Spleen (tissue), 11 donors: ENCODE results near the gene RGPD3. TPM values are rescaled to one million over a fixed set of nuclear protein-coding genes. Genes with fewer than 3 reads are reported as not detected.
"Not testable (repeated sequence)": the region's sequence is repeated elsewhere in the genome, so short reads cannot be mapped to it uniquely, and the experiment has no call there.

ENCODE experiments used
- DNase-seq: peaks from one replicate; pipeline ENCODE4 v3.0.0-alpha.2; 2020
- H3K27ac ChIP-seq, 8 donors: fragments of 200-600 bp; sonication (generic) in 7 of 8; 1 replicate in 4 of 8; 2 replicates in 4 of 8; pipeline versions ENCODE4 v1.5.0 to v1.8.0; 2016 to 2021; ENCODE audit warnings: inconsistent platforms in 4 of 8, mild to moderate bottlenecking in 4 of 8, moderate library complexity in 1 of 8
- H3K27me3 ChIP-seq, 7 donors: fragments of 200-600 bp; sonication (generic) in 6 of 7; replicated peaks in 1 of 7; 1 replicate in 4 of 7; 2 replicates in 3 of 7; pipeline versions ENCODE4 v1.5.0 to v1.8.0; 2016 to 2021; ENCODE audit warnings: inconsistent platforms in 3 of 7, mild to moderate bottlenecking in 1 of 7
- H3K36me3 ChIP-seq, 6 donors: fragments of 200-600 bp; sonication (generic) in 5 of 6; 1 replicate in 4 of 6; 2 replicates in 2 of 6; pipeline versions ENCODE4 v1.5.0 to v1.8.0; 2016 to 2021; ENCODE audit warnings: inconsistent platforms in 2 of 6
- H3K4me1 ChIP-seq, 6 donors: fragments of 200-600 bp; sonication (generic) in 5 of 6; 1 replicate in 3 of 6; 2 replicates in 3 of 6; pipeline versions ENCODE4 v1.5.0 to v1.8.0; 2016 to 2021; ENCODE audit warnings: inconsistent platforms in 3 of 6
- H3K4me3 ChIP-seq, 8 donors: fragments of 200-600 bp; sonication (generic) in 7 of 8; 1 replicate in 4 of 8; 2 replicates in 4 of 8; pipeline versions ENCODE4 v1.5.0 to v1.8.0; 2016 to 2021; ENCODE audit warnings: inconsistent platforms in 4 of 8, mild to moderate bottlenecking in 4 of 8, moderate library complexity in 2 of 8
- H3K9me3 ChIP-seq, 8 donors: fragments of 200-600 bp; sonication (generic) in 7 of 8; 1 replicate in 4 of 8; 2 replicates in 4 of 8; pipeline versions ENCODE4 v1.5.0 to v1.8.0; 2016 to 2021; ENCODE audit warnings: inconsistent platforms in 4 of 8
- WGBS, 5 donors: extraction: QIAGEN DNeasy Blood & Tissue Kit in 3 of 5; methylation state at CpG; one replicate each; pipeline versions ENCODE4 v1.1.5 to v1.1.7; 2013 to 2018; 5-methylcytosine and 5-hydroxymethylcytosine counted together
- intact Hi-C: fragments of 100-400 bp; cut with DNase I; formaldehyde crosslinking; loops from one replicate; pipeline ENCODE4 v1.15.0; 2023; ENCODE audit warnings: low total_unique reads
- polyA plus RNA-seq, 3 donors: library from polyadenylated mRNA; stranded (reverse); fragments of 200-250 nt; gene quantifications; one replicate each; pipeline ENCODE4 v1.2.1, GENCODE V29; 2013
- total RNA-seq, 7 donors: library from RNA; depleted of rRNA in 3 of 7; stranded (reverse); fragments of >200 nt in 3 of 7; fragmentation: NEBNext Ultra II Directional in 4 of 7; extraction: Animal tissue kit (Norgen Biotek cat#: 25700) in 4 of 7; gene quantifications; one replicate each; pipeline versions ENCODE4 v1.1.0 to v1.2.1, GENCODE V29; 2016 to 2021
- TF ChIP-seq, protein P1 (sequence below), 11 experiments: fragments of 200-600 bp in 7 of 11; fragments of 450-650 bp in 4 of 11; sonication (generic) in 4 of 11; IDR thresholded peaks in 8 of 11; conservative IDR thresholded peaks in 3 of 11; 1 replicate in 7 of 11; 2 replicates in 4 of 11; pipeline versions ENCODE4 v1.4.0 to v1.8.0; 2016 to 2021; ENCODE audit warnings: antibody characterized with exemption in 11 of 11, inconsistent platforms in 4 of 11, mild to moderate bottlenecking in 1 of 11
- donor health status: healthy with polysubstance abuse.
- donor health status: DM: no; HTN: no; CAD: no; lungs with moderate emphysema.
- donor health status: DM: no; HTN: no; CAD: no.
- donor health status: Bipolar disorder and iron deficiency.
- donor health status: healthy.
- donor health status: DM: no; HTN: no; CAD: no.
- donor health status: DM: yes; HTN: yes; CAD: no.

Gene RGPD3
- total and polyA plus RNA-seq, 10 donors = 0.07 to 3.5 (median 1.2) TPM

DNA sequence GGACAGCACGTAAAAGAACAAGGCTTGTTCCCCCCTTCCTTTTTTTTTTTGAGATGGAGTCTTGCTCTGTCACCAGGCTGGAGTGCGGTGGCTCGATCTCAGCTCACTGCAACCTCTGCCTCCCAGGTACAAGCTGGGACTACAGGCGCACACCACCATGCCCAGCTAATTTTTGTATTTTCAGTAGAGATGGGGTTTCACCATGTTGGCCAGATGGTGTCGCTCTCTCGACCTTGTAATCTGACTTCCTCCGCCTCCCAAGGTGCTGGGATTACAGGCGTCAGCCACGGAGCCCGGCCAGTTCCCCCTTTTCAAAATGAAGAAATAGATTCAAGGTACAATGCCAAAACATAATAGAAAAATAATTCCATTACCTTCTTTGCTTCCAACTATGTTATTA, 6.3 kb downstream of the RGPD3 start:
- WGBS, 5 donors = 30 to 61% (median 36%) methylated on average over 5 to 10 of the region's 10 CpGs
- H3K4me3 ChIP-seq, H3K9me3 ChIP-seq, H3K36me3 ChIP-seq, H3K27ac ChIP-seq, H3K27me3 ChIP-seq, intact Hi-C loops, H3K4me1 ChIP-seq, DNase-seq: not testable (repeated sequence)
- TF ChIP-seq, protein P1, sequence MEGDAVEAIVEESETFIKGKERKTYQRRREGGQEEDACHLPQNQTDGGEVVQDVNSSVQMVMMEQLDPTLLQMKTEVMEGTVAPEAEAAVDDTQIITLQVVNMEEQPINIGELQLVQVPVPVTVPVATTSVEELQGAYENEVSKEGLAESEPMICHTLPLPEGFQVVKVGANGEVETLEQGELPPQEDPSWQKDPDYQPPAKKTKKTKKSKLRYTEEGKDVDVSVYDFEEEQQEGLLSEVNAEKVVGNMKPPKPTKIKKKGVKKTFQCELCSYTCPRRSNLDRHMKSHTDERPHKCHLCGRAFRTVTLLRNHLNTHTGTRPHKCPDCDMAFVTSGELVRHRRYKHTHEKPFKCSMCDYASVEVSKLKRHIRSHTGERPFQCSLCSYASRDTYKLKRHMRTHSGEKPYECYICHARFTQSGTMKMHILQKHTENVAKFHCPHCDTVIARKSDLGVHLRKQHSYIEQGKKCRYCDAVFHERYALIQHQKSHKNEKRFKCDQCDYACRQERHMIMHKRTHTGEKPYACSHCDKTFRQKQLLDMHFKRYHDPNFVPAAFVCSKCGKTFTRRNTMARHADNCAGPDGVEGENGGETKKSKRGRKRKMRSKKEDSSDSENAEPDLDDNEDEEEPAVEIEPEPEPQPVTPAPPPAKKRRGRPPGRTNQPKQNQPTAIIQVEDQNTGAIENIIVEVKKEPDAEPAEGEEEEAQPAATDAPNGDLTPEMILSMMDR (IDR thresholded peaks at IDR 0.05 in 8 of 11, conservative IDR thresholded peaks at IDR 0.05 in 3 of 11) = peak in 1 of 11 experiments; percentile 13

DNA sequence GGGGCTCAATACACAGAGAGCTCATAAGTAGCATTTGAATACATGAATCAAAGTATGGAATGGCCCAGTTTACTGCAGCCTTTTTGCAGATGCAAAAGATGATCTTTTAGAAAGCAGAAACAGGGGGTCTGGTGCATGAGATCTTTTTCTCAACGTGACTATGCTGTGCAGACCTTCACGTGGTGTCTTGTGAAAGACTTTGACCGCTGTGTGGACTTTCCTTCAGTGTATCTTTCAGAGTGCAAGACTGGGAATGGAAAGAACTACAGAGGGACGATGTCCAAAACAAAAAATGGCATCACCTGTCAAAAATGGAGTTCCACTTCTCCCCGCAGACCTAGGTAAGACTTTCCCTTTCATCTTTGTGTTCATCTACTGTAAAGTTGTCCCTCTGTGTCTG, 77.5 kb downstream of the RGPD3 start:
- H3K4me3 ChIP-seq, H3K9me3 ChIP-seq, H3K36me3 ChIP-seq, DNase-seq, H3K27ac ChIP-seq, intact Hi-C loops, H3K27me3 ChIP-seq, H3K4me1 ChIP-seq: not testable (repeated sequence)
- WGBS, 5 donors = 69 to 92% (median 85%) methylated on average over 5 of the region's 5 CpGs

DNA sequence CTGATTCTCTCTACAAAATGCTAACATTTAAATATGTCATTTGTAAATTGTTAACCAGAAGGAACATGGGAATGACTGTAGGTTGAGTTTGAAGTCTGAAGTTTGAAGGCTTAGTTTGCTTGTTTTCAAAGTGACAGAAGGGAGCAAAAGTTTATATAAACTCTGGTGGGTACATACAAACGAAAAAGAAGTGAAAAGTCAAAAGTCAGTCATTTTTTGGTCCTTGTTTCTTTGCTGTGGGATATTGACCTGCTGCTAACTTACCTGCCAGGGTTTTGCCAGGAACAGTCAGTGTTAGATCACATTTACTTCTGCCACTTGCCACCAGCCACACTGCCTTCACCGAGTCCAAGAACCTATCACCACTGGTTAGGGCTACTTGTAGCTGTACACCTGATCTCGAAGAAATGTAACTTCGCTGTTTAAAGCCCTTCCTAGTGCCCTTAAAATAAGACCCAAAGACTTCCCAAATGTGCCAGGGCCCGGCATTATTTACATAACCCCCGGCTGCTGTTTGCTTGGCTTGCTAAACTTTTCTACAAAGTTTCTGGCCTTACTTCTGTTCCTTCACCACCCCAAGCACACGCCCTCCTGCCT, 79.3 kb downstream of the RGPD3 start:
- H3K27ac ChIP-seq, H3K36me3 ChIP-seq, H3K27me3 ChIP-seq, H3K4me1 ChIP-seq, DNase-seq, intact Hi-C loops, H3K4me3 ChIP-seq, H3K9me3 ChIP-seq: not testable (repeated sequence)
- 81 to 86% (median 85%) methylated on average over 6 to 7 of the region's 7 CpGs for WGBS, 5 donors

DNA sequence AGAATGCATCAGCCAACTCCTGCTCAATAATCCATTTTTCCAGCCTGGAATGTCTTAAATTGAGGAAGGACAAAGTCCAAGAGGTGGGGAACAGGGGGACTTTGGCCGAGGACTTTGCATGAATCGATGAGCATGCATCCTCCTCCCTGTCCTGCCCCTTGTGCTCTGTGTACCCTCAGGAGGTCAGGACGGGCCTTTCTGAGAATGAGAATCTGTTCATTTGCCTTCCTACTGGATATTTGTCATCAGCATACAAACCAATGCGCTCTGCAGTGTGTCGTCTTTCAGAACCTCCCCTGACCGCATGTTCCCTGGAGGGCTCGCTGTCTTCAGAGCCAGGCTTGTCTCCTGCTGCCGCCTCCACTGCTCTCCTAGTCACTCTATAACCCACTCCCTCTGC, 83.7 kb downstream of the RGPD3 start:
- H3K4me3 ChIP-seq, H3K36me3 ChIP-seq, H3K27me3 ChIP-seq, H3K27ac ChIP-seq, DNase-seq, H3K9me3 ChIP-seq, intact Hi-C loops, H3K4me1 ChIP-seq: not testable (repeated sequence)
- WGBS, 5 donors = 75 to 92% (median 87%) methylated on average over 8 of the region's 8 CpGs

DNA sequence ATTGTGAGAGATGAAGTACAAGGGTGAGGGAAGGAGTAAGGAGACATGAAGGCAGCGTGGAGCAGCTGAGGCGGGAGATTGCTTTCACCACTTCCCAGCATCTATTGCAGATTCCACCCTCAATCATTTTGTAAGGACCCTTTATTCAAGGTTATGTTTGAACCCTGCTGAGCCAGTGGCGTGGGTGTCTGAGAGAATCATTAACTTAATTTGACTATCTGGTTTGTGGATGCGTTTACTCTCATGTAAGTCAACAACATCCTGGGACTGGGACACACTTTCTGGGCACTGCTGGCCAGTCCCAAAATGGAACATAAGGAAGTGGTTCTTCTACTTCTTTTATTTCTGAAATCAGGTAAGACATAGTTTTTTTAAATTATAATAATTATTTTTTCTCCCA, 86.3 kb downstream of the RGPD3 start:
- WGBS, 5 donors = 80 to 95% (median 90%) methylated on average over 4 of the region's 4 CpGs
- H3K4me1 ChIP-seq, H3K9me3 ChIP-seq, DNase-seq, intact Hi-C loops, H3K27me3 ChIP-seq, H3K4me3 ChIP-seq, H3K27ac ChIP-seq, H3K36me3 ChIP-seq: not testable (repeated sequence)

DNA sequence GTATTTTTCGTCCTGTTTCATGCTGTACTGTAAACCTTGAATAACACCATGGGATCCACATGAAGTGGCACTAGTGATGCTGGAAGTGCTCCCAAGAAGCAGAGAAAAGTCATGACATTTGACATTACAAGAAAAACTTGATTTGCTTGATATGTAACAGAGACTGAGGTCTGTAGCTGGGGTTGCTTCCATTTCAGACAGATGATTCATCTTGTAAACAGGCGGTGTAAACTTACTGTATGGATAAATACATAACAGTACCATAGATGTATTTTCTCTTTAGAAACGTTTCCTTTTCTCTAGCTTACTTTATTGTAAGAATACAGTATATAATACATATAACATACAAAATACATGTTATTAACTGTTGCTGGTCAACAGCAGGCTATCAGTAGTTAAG, 88.6 kb downstream of the RGPD3 start:
- H3K27me3 ChIP-seq, H3K4me3 ChIP-seq, H3K9me3 ChIP-seq, intact Hi-C loops, DNase-seq, H3K36me3 ChIP-seq, H3K27ac ChIP-seq, H3K4me1 ChIP-seq: not testable (repeated sequence)
- WGBS, 5 donors = 88 to 94% (median 90%) methylated on average over 2 to 3 of the region's 3 CpGs

DNA sequence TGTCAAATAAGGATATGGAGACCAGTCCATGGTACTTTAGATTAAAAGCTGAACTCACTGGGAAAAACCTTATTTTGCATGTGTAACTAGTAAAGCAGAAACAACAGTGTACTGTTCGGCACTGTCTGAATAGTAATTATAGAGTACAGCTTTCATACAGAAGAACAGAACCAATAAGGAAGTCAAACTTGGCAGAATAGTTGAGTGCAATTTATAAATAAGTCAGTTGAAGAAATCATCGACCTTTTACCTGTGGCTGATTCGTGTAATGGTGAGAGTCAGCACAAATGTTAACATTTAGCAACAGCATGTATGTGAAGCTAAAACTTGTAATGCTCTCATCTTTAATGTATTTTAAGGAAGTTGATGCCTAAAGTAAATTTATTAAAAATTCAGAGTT, 99.0 kb downstream of the RGPD3 start:
- H3K36me3 ChIP-seq, H3K9me3 ChIP-seq, DNase-seq, H3K4me1 ChIP-seq, intact Hi-C loops, H3K27ac ChIP-seq, H3K4me3 ChIP-seq, H3K27me3 ChIP-seq: not testable (repeated sequence)
- WGBS, 5 donors = 82 to 96% (median 88%) methylated on average over 2 to 3 of the region's 3 CpGs
